Activated T-cell treated with anti-CD3 and anti-CD28 coated beads for 4 hours (primary cell): ENCODE measurements around the gene TMEM204.

Experiments
- DNase-seq: peaks from one replicate; pipeline ENCODE4 v3.0.0-alpha.2; 2020

TMEM204 gene

DNA sequence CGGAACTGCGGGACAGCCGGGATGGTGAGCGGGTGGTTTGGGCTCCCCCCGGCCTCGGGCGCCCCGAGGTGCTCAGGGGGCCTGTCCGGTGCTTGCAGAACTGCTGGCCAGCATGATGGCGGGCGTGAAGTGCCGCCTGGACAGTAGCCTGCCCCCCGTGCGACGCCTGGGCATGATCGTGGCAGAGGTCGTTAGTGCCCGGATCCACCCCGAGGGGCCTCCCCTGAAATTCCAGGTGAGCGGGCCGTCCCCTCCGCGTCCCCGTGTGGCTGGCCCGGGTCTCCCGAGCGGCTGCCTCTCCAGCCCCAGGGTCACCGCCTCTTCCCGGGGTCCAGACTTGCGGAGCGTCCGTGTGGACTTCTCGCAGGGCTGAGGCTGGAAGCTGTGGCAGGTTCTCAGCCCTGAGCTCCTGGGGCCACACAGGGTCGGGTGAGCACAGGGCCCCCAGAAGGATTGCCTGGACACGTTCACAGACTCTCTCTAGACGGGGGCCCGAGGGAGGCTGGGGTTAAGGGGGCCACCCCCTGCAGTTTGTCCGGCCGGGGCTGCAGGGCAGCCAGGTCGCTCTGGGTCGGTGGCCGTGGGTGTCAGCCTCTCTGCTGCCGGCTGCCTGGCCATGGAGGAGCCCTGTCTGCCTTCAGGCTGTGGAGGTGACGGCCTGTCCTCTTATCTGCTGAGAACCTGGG is 32.9 kb upstream of the TMEM204 start:
- no peak for DNase-seq

DNA sequence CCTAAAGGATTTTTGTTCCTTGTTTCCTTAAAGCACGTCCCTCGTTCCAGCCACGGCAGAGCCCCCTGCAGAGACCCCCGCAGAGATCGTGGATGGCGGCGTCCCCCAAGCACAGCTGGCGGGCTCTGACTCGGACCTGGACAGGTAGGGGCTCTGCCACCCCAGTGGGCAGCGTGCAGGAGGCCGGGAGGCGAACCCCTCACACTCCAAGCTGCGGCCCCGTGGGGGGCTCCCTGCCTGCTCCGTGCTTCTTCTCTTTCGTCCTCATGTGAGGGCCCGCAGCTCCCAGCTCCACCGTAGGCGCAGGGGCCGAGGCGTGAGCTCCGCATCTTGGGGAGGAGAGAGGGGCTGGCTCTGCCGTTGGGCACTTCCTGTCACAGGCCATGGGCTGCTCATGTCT is 31.8 kb upstream of the TMEM204 start:
- DNase-seq: no peak

DNA sequence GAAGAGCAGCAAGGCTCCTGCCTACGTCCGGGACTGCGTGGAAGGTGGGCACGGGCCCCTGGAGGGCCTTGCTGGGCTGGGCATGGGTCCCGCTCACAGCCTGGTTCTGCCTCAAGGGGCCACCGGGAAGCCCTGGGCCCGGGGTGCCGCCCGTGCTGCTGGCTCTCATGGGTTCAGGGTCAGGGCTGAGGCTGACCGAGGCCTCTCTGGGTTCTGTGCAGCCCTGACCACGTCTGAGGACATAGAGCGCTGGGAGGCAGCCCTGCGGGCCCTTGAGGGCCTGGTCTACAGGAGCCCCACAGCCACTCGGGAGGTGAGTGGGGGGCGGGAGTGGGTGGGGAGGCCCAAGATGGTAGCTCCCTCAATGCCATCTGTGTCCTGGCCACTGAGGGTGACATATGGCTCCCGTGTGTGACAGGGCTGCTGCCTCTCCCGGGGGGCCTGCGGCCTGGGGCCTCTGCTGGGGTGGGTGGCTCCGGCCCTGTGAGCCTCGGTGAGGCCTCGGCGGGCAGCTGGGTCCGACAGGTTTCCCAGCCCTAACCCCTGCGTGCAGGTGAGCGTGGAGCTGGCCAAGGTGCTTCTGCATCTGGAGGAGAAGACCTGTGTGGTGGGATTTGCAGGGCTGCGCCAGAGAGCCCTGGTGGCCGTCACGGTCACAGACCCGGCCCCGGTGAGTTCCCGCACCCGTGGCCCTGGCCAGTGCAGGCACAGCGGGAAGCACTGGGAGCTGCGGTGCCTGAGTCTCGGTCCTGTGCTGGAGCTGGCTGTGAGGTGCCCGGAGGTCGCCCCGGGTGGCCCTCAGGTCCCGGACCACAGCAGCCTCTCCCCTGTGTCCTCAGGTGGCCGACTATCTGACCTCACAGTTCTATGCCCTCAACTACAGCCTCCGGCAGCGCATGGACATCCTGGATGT is 31.1 kb upstream of the TMEM204 start:
- DNase-seq: no peak

DNA sequence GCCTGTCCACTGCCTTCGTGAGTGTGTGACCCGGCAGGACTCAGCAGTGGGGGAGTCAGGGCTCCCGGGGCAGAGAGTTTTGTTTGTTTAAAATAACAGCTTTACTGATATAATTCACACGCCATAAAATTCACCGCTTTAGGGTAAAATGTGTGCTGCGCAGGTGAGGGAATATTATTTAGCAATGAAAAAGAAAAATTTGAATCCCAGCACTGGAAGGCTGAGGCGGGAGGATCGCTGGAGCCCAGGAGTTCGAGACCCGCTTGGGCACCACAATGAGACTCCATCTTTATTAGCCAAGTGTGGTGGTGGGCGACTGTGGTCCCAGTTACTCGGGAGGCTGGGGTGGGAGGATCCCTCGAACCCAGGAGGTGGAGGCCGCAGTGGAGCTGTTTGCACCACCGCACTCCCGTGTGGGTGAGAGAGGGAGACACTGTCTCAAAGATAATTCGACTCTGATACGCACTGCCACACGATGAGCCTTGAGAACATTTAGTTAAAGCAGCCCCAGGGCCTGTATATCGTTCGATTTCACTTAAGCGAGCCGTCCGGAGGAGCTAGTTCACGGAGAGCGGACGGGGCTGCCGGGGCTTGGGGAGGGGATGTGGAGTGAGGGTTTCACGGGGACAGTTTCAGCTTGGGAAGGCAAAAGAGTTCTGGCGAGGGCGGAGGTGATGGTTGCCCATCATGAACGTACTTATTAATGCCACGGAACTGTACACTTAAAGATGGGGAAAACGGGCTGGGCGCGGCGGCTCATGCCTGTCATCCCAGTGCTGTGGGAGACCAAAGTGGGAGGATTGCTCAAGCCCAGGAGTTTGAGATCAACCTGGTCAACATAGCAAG is 30.1 kb upstream of the TMEM204 start:
- no peak for DNase-seq

DNA sequence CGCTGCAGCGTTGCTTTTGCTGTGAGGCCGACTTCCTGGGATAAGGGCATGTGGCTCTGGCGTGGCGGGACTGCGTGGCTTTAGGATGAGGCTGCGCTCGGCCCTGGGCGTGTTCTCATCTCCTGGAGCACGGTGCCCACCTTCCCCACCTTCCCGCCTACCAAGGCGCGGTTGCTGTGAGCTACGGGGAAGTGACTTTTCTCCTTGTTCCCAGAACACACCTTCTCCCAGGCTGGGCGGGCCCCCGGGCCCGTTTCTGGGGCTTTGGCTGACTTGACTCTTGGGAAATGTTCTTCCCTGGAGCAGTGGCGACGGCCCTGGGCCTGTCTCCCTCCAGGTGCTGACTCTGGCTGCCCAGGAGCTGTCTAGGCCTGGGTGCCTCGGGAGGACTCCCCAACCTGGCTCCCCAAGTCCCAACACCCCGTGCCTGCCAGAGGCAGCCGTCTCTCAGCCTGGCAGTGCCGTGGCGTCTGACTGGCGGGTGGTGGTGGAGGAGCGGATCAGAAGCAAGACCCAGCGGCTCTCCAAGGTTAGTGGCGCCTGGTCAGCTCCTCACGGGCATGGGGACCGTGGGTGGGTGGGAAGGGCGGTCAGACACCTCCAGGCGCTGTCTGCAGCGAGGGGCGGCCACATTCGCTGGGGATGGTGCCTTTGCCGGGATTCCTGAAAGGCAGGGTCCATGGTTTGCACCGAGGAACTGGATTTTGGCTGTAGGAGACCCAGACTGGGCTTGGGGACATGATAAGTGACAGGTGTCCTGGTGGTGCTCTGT is 28.2 kb upstream of the TMEM204 start:
- no peak for DNase-seq

DNA sequence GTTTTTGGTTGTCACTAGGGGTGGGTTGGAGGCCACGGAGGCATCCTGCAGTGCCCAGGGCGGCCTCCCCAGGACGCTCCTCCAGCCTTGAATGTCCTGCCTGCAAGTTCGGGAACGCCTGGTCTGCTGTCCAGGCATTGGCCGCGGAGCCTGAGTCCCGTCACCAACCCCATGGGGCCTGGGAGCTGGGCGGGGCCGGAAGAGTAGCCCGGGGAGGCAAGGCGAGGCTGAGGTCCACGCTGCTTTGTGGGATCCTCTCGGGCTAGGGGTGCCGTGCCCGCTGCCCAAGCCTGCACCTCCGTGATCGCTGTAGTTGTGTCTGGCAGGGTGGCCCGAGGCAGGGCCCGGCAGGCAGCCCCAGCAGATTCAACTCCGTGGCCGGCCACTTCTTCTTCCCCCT is 27.6 kb upstream of the TMEM204 start:
- no peak for DNase-seq

DNA sequence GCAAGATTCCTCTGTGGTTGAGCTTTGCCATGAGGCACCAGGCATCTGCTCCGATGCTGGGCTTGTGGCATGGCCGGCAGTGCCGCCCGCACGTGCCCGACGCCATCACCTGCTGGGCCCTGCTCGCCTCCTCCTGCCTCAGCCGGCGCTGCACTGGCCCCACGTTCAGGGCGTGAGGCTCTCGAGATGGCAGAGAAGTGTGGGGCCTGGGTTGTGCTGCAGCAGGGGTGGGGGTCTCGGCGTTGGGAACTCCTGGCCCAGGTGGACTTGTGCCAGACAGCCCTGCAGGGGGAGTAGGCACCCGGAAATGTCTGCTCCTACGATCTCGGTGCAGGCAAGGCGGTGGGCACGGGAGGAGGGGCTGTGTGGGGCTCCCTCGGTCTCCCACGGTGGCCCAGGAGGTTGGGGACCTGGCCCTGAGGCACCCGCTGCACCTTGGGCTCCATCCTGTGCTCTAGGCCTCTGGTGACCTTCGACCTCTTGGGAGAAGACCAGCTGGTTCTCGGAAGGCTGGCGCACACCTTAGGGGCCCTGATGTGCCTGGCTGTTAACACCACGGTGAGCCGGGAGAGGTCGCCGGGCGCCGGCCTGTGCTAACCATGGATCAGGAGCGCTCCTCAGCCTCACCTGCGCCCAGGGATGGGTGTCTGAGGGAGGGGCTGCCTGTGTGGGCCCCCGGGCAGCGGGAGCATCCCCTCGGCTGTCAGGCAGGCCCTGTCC is 26.8 kb upstream of the TMEM204 start:
- DNase-seq: no peak

DNA sequence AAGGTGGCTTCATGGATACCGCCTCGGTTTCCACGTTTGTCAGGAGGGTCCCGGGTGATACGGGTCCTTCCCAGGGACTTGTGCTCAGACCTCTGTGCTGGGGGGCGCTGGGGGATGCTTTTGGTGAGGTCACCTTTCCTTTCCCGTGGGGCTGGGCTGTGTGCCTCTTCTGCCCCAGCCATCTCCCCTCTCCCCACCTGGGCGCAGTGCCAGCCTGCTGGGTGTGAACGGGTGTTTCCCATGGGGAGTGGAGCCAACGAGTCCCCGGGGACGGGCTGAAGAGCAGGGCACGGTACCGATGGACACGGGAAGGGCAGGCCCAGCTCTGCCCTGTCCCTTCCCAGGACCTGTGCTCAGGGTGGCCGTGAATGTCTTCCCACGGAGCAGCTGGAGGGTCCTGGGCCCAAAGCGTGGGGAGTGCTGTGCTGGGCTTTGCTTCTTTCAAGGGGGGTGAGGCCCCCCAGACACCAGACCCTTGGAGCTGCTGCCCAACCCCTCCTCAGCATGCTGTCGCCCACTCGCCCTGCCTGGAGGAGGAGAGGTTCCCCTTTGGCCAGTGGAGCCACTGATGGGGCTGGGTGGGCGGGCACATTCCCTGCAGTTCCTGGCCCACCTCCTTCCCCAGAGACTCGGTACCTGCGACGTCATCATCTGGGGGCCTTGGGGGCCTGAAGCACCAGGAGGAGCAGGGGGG is 24.8 kb upstream of the TMEM204 start:
- DNase-seq: no peak

DNA sequence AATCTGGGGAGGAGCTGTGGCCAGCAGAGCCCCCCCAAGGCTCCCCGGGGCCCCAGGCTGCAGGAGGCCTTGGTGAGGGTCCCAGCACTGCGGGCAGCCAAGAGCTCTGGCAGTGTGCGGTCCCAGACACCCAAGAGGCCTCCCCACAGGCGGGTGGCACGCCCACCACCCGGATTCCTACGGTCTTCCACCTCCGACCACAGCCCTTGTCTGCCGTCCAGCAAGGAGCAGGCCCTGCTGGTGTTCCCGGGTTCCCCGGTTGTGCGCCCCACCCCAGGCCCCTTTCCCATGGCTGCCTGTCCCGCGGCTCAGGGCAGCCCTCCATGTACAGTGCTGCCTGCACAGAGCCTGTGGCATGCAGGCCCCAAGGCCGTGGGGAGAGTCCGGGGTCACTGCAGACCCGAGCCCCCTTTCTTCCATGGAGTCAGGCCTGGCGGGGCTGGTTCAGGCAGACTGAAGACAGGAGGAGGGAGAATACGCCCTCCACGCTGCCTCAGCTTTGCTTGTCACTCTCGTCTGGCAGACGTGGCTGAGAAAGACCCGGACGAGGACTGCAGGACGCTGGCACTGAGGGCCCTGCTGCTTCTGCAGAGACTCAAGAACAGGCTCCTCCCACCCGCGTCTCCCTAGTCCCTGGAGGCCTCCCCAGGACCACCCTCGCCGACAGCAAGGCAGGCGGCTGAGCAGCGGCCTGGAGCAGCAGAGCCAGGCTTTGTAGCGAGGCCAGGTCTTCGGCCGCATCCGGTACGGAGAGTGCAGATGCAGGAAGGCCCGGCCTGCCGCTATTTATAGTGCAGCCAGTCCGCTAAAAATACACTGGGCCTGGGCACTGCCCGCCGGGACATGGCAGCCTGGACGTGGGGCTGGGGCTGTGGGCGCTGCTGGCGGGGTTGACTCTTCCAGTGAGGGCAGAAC is 23.9 kb upstream of the TMEM204 start:
- DNase-seq: no peak

DNA sequence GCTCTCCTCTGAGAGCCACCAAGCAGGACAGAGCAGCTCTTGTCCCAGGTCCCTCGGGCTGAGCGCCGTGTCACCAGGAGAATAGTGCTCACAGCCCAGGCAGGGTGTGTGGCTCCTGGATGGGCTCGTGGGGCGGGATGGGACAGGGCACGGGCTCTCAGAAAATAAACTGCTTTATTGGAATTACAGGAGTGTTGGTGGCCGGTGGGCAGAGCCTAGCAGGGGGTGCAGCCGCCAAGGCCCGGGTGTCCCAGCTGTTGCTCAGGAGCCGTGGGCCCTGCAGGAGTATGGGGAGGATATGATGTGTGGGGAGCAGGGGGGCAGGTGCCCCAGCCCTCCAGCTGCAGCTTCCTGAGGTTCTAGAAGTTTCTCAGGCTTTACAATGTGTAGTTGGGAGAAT is 23.2 kb upstream of the TMEM204 start:
- no peak for DNase-seq

DNA sequence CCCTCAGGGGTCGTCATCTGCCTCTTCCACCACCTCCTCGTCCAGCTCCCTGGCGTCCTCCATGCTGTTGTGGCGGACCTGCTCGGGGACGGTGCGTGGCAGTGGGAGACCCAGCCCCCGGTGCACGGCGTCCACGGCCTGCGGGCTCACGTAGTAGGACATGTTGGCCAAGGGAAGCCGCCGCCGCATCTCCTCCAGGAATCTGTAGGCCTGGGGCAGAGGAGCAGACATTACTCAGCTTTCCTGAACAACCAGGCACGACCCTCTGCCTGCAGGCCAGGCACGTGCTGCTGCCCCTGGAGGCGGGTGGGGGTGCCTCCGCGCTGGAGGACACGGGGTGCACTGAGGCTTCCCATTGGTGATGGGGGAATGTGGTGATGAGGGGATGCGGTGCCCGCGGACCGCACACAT is 22.5 kb upstream of the TMEM204 start:
- no peak for DNase-seq

DNA sequence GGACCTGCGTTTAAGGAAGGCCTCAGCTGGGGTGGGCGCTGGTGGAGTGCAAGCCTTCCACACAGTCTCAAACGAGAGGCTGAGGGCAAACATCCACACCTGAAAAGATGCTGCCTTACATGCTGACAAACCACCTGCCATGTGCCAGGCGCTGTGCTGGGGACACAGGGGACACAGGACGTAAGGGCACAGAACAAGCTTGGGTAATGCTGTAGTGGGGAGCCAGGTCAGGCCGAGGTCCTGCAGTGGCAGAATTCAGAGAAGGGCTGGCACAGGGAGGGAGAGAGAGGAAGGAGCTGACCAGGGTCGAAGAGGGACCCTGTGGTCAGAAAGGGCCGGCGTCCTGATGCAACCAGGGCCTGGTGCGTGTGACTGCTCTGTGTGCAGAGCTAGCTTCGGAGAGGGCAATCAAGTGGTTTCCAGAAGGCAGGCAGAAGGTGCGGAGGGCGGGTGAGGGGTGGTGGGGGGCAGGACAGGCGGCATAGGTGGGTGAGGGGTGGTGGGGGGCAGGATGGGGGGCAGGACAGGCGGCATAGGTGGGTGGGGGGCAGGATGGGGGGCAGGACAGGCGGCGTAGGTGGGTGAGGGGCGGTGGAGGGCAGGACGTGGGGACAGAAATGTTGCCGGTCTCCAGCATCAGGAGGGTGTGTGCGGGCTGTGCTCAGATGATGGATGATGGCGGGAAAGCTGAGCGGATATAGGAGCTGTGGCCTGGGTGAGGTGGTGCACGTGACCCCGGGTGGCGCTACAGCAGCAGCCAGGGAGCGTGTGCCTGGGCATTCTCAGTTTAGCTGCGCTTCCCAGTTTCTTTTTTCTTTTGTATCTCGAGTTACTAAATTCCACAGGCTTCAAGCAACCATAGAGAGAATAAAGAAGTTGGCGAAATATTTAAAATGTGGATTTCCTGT is 21.6 kb upstream of the TMEM204 start:
- DNase-seq: no peak

DNA sequence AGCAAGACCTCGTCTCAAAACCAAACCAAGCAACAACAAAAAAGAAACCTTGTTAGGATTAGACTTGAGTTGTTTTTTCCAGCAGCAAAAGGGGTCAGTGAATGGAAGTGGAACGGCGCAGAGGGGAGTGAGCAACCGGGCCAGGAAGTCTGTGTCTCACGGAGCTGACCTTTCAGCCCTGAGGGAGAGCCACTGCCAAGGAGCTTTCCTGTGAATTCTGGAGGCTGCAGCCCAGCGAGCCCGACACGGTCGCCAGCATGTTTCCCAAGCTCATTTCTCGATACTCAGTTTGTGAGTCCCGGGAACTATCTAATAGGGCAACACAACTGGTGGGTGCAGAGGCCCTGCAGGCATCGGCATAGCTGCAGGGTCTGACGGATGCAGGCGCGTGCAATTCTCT is 20.7 kb upstream of the TMEM204 start:
- no peak for DNase-seq

DNA sequence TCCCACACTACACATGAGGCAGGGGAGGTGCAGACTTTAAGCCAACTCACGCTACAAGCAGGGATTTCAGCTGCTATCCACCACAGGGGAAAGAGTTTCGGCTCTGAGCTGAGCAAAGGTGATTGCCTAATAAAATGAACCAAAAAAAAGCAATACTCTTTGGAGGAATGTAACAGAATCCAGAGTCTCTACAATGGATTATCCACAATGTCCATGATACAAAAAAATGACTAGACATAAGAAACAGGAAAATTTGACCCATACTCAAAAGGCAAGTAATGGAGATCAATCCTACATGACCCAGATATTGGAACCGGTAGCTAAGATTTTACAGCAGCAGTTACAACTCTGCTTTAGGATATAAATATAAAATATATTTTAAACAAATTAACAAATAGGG is 19.0 kb upstream of the TMEM204 start:
- DNase-seq: no peak

DNA sequence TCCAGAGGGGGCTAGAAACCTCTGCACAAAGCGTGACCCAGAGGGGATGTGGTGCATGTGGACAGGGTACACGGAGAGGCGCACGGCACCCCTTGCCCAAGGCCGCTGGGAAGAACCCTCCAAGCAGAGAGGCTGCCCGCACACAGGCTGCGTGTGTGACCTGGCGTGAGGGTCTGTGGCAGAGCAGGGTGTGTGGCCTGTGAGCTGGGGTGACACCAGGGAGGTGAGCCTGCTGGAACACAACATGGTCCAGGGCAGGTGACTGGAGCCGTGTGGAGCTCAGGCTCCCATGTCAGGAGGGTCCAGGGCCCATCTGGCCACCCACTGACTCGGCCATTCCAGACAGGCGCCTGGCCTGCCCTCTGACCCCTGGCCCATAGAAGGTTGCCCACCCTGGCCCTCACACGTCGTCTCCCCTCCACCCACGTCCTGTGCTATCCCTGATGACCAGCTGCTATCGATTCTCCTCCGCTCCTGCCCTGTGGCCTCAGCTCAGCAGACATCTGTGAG is 14.8 kb upstream of the TMEM204 start:
- DNase-seq: no peak

DNA sequence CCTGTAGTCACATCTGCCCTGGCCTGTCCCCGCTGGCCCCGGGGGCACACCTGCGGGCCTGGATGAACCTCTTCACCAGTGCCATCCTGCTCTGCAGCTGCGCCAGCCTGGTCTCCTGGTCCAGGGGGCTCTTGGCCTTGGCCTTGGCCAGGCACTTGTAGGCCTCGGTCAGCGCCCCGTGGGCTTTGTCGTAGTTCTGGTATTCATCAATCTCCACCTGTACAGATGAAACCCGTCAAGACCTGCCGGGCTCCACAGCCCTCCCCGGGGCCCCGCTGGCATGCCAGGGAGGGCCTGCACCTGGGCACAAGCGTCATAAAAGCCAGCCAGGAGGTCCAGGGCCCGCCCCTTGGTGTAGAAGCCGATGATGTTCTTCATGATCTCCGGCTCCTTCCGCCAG is 13.6 kb upstream of the TMEM204 start:
- DNase-seq: no peak

DNA sequence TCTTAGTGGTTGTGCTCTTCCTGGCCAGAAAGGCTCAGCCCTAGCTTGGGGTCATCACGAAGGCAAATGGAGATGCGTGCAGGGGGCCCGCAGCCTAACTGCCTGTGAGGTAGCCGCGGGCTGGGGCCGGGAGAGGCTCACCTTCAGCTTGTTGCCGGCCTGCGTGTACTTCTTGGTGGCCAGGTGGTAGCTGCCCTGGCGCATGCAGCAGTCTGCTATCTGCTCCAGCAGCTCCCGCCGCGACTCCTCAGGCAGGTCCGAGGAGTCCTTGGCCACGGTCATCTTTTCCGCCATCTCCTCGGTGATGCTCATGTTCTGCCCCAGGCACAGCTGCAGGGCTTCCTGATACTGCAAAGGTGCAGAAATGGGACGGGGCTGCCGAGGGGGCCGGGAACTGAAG is 13.0 kb upstream of the TMEM204 start:
- DNase-seq: no peak

DNA sequence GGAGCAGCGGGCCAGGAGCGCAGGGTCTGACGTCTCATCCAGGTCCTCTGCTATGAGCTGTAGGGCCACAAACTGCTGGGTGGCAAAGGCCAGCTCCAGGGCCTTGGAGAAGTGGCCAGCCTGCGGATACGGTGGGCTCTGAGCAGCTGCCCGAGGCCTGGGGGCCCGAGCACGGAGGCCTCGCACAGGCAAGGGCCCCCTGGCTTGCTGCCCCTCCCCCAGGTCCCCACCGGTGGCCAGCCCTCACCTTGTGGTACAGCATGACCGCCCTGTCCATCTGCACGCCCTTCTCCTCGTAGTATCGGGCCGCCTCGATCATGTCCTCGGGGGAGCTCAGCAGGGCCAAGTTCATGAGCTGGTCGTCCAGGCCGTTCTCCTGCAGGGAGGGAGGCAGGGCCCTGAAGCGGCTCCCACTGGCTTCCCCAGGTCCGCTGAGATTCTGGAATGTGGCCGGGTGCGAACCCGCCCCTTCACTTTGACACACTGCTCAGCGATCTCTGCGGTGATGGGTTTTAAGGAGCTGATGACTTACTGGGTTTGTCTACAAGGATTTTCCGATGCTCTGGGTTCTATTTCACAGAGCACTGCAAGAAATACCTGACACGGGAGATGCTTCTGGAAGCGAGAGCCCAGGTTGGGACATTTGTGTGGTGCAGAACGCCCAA is 9.8 kb upstream of the TMEM204 start:
- no peak for DNase-seq
